ENCODE results near the gene CALM1. TPM values are rescaled to one million over a fixed set of nuclear protein-coding genes. Genes with fewer than 3 reads are reported as not detected.

The CALM1 gene
- 1,262 and 1,419 TPM in 2 replicates for total RNA-seq

- peak; percentile 83 for DNase-seq (ENCODE audit: low read depth, low spot score)
These were observed at the start of gene CALM1 for GRCh38 chr14:90396341-90397339. Gene CALM1, plus strand, starts transcription at chr14:90397029. Its CDS starts 202 bp downstream, at chr14:90397231.

DNA sequence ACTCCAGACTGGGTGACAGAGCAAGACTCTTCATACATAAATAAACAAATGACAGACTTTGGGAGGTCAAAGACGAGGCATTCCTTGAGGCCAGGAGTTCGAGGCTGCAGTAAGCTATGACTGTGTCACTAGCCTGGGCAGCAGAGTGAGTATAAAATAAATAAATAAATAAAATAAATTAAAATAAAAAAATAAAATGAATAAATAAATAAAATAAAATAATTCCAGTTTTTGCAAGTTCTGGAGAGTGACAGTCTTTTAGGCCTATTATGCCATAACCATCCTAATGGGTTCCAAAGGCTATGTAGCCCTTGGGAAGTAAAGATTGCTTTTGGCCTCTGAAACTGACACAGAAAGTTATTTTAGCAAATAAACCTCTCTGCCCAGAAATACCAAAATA, 48.6 kb upstream of the CALM1 start:
- DNase-seq (ENCODE audit: low read depth, low spot score): no peak

- DNase-seq (ENCODE audit: low read depth, low spot score): no peak
These were observed 47.1 kb upstream of the CALM1 start for GRCh38 chr14:90349739-90350138.

- no peak for DNase-seq (ENCODE audit: low read depth, low spot score)
These were observed 42.1 kb upstream of the CALM1 start for GRCh38 chr14:90354551-90355298.

GRCh38 chr14:90355540-90356518, 41.0 kb upstream of the CALM1 start:
- DNase-seq (ENCODE audit: low read depth, low spot score): no peak

DNA sequence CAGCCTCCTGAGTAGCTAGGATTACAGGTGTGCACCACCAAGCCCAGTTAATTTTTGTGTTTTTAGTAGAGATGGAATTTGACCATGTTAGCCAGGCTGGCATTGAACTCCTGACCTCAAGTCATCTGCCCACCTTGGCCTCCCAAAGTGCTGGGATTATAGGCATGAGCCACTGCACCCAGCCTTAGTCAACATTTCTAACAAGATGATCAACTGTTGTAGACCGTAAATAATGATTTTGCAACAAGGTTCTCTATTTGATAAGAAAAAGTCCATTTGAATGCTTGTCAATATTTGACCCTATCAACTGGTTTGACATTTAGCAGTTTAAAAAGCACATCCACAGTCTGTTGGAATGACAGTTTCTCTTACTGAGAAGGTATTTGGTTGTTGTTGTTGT, 39.9 kb upstream of the CALM1 start:
- DNase-seq (ENCODE audit: low read depth, low spot score): no peak

- DNase-seq (ENCODE audit: low read depth, low spot score): no peak
These were observed 38.5 kb upstream of the CALM1 start for GRCh38 chr14:90358359-90358758.

GRCh38 chr14:90361865-90362557, 34.8 kb upstream of the CALM1 start:
- DNase-seq (ENCODE audit: low read depth, low spot score): no peak

DNA sequence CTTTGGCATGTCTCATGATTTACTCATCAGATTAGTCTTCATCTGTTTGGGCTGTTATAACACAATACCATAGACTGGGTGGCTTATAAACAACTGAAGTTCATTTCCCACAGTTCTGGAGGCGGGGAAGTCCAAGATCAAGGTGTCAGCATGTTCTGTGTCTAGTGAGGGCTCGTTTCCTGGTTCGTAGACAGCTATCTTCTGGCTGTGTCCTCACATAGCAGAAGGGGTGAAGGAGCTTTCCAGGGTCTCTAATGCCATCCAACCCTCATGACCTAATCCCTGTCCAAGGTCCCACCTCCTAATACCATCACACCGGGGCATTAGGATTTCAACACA, 34.3 kb upstream of the CALM1 start:
- DNase-seq (ENCODE audit: low read depth, low spot score): no peak

GRCh38 chr14:90368946-90369721, 27.7 kb upstream of the CALM1 start:
- DNase-seq (ENCODE audit: low read depth, low spot score): no peak

GRCh38 chr14:90373887-90374286, 22.9 kb upstream of the CALM1 start:
- no peak for DNase-seq (ENCODE audit: low read depth, low spot score)

DNA sequence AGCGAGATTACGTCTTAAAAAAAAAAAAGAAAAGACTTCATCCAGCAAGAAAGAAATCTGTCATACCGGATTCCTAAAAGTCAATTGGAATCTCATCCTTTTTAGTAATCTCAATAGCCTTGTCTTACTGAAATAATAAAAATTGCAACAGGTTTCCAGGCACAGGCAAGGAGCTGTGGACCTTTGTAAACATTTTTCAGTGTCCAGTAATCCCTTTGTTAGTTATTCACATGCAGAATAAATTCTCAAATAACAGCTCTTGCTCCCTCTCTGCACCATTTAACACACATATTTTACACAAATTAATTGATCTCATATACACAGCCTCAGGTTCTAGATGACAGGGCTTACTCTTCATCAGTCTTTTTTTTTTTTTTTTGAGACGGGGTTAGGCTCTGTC, 22.0 kb upstream of the CALM1 start:
- DNase-seq (ENCODE audit: low read depth, low spot score): no peak

DNA sequence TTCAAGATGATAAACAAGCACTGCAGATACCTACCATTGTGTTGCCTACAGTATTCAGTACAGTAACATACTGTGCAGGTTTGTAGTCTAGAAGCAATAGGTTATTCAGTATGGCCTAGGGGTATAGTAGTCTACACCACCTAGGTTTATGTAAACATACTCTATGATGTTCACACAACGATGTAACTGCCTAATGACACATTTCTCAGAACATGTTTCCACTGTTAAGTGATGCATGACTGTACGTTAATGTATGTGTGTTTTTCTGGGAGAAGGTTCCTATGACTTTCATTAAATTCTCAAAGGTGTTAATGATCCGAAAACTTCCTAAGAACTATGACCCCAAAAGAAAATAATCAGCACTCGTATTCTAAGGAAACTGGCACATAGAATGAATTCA, 20.9 kb upstream of the CALM1 start:
- DNase-seq (ENCODE audit: low read depth, low spot score): no peak

- DNase-seq (ENCODE audit: low read depth, low spot score): no peak
These were observed 18.6 kb upstream of the CALM1 start for GRCh38 chr14:90378249-90378648.

DNA sequence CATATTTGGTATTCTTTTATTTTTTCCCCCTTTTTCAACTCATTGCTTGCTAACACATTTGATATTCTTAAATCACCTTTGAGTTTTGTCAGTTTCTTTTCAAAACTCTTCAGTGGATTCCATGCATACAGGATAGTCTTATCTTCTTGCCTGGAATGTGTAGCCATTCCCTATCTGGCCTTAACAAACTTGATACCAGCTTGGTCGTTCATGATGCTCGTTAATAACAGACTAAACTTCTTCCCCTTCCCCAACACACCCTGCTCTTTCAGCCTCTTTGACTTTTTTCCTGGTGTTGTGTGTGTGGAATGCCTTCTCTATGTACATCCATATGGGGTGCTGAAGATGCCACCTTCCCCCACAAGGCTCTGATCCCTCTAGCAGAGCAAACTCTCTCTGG, 17.7 kb upstream of the CALM1 start:
- DNase-seq (ENCODE audit: low read depth, low spot score): no peak

DNA sequence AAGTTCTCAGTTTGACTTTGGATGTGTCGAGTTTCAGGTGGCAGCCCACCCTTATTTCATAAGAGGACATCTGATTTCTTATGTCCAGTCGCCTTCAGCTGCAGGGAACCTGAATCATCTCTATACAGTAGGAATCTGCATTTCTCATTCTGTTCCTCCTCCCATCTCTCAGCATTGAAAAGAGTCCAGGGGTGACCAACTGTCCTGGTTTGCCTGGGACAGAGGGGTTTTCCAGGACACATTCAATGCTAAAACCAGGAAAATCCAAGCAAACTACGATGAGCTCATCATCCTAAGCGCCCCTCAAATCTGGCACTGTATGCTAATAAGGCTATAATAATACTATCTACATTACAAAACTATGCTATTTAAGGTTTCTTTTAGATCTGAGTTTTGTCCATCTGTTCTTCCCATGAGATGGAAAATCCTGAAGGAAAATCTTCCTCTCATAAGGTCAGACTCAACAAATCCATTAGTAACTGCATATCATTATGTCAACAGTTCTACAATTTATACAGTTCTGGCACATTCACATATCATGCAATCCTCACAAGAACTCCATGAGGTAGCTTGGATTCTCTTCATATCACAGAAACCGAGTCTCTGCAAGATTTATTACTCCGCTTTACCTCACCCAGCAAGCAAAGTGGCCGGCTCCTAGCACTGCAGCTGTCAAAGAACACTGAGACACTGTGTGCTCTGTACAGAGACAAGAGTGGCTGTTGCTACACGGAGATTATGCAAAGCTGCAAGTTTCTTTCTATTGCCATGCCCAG, 15.6 kb upstream of the CALM1 start:
- DNase-seq (ENCODE audit: low read depth, low spot score): no peak

- DNase-seq (ENCODE audit: low read depth, low spot score): no peak
These were observed 14.8 kb upstream of the CALM1 start for GRCh38 chr14:90381999-90382451.

DNA sequence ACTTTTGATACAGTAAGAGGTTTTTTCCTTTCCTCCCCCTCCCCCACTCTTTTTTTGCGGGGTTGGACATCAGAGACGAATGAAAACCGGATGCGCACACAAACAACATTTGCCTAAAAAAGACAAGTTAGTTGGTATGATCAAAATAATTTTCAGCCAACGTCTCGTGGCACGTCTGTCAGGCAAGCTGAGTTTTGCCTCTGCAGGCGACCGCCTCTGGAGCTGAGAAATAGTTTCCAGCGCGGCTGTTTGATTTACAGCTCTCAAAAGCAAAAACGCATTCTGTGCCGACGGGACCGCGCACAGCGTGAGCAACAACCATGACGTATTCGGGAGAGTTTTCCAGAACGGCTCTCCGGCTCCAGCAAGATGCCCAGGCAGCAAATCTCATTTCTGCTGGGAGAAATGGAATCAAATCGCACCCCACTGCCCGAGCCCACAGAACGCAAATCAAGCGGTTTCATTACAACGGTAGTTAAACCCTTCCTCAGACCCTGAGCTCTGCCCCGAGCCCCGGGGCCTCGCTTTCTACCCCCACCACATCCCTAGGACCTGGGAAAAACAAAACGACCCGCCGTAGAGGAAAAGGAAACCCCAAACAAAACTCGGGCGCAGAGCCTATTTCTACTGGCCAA, 14.2 kb upstream of the CALM1 start:
- DNase-seq (ENCODE audit: low read depth, low spot score): no peak
